Parathyroid adenoma (tissue), 2 donors: ENCODE data around the gene BUB3.

Experiments used
- H2AFZ ChIP-seq: fragments of 300-600 bp; sonication (generic); one replicate; pipeline ENCODE4 v1.7.0; 2017; ENCODE audit warnings: antibody characterized with exemption, mild to moderate bottlenecking
- H3K27ac ChIP-seq: fragments of 300-600 bp; sonication (generic); one replicate; pipeline ENCODE4 v1.7.0; 2017
- H3K27me3 ChIP-seq: fragments of 300-600 bp; sonication (generic); one replicate; pipeline ENCODE4 v1.7.0; 2017; ENCODE audit warnings: low read length; ENCODE audit not compliant: control insufficient read depth, insufficient read depth
- H3K36me3 ChIP-seq: fragments of 300-600 bp; sonication (generic); one replicate; pipeline ENCODE4 v1.7.0; 2017; ENCODE audit warnings: low read length; ENCODE audit not compliant: control insufficient read depth, insufficient read depth
- H3K4me1 ChIP-seq: fragments of 300-600 bp; sonication (generic); one replicate; pipeline ENCODE4 v1.7.0; 2017; ENCODE audit warnings: control low read depth
- H3K4me2 ChIP-seq: fragments of 300-600 bp; sonication (generic); one replicate; pipeline ENCODE4 v1.7.0; 2017; ENCODE audit warnings: low read length
- H3K4me3 ChIP-seq: fragments of 300-600 bp; sonication (generic); one replicate; pipeline ENCODE4 v1.7.0; 2017; ENCODE audit warnings: low read depth, low read length
- H3K79me2 ChIP-seq: fragments of 300-600 bp; sonication (generic); one replicate; pipeline ENCODE4 v1.7.0; 2017; ENCODE audit warnings: control low read depth
- H3K9ac ChIP-seq: fragments of 300-600 bp; sonication (generic); one replicate; pipeline ENCODE4 v1.7.0; 2017; ENCODE audit warnings: mild to moderate bottlenecking
- H3K9me3 ChIP-seq: fragments of 300-600 bp; sonication (generic); one replicate; pipeline ENCODE4 v1.7.0; 2017; ENCODE audit warnings: low read length; ENCODE audit not compliant: control insufficient read depth
- CTCF ChIP-seq: fragments of 300-600 bp; sonication (generic); IDR thresholded peaks from one replicate; pipeline ENCODE4 v1.7.0; 2017; ENCODE audit warnings: antibody characterized with exemption, mild to moderate bottlenecking
- donor health status: primary hyperparathyroidism.

Gene BUB3

GRCh38 chr10:123136806-123137642 lies 17.2 kb upstream of the BUB3 start:
- Histone ChIP-seq H3K27ac (no peak overlapping the region), H3K79me2 (no peaks in the 10 kb centered on the region), H3K4me2 (peak overlapping the region; percentile 46), H3K27me3 (peaks cover 10% of the 10 kb centered on the region), H3K36me3 (no peaks in the 10 kb centered on the region), H3K4me1 (peaks cover 8% of the 10 kb centered on the region), H3K9me3 (no peaks in the 10 kb centered on the region), H3K9ac (no peak overlapping the region), H2AFZ (no peak overlapping the region), H3K4me3 (peak overlapping the region; percentile 15)
- no peak for TF ChIP-seq CTCF

- no peak overlapping the region for H2AFZ ChIP-seq
- H3K4me2 ChIP-seq, result no peak overlapping the region
- H3K36me3 ChIP-seq, result no peaks in the 10 kb centered on the region
- H3K4me3 ChIP-seq, result no peak overlapping the region
- TF ChIP-seq CTCF, result no peak
- H3K27ac ChIP-seq, result no peak overlapping the region
- H3K9me3 ChIP-seq, result no peaks in the 10 kb centered on the region
- no peaks in the 10 kb centered on the region for H3K79me2 ChIP-seq
- H3K4me1 ChIP-seq, result no peaks in the 10 kb centered on the region
- no peak overlapping the region for H3K9ac ChIP-seq
- peaks cover 10% of the 10 kb centered on the region for H3K27me3 ChIP-seq
These were observed 15.1 kb upstream of the BUB3 start for GRCh38 chr10:123139165-123139520.

- H3K79me2 ChIP-seq, result no peaks in the 10 kb centered on the region
- H2AFZ ChIP-seq, result no peak overlapping the region
- no peak for TF ChIP-seq CTCF
- H3K9ac ChIP-seq, result no peak overlapping the region
- no peaks in the 10 kb centered on the region for H3K9me3 ChIP-seq
- H3K4me2 ChIP-seq, result no peak overlapping the region
- no peaks in the 10 kb centered on the region for H3K36me3 ChIP-seq
- no peak overlapping the region for H3K4me3 ChIP-seq
- H3K4me1 ChIP-seq, result no peaks in the 10 kb centered on the region
- peaks cover 10% of the 10 kb centered on the region for H3K27me3 ChIP-seq
- H3K27ac ChIP-seq, result no peak overlapping the region
These were observed 14.6 kb upstream of the BUB3 start for GRCh38 chr10:123139521-123140163.

GRCh38 chr10:123140164-123140982 lies 13.8 kb upstream of the BUB3 start:
- H3K79me2 ChIP-seq, result no peaks in the 10 kb centered on the region
- H3K4me3 ChIP-seq, result no peak overlapping the region
- no peaks in the 10 kb centered on the region for H3K36me3 ChIP-seq
- no peak overlapping the region for H2AFZ ChIP-seq
- H3K27me3 ChIP-seq, result peaks cover 3% of the 10 kb centered on the region
- no peak overlapping the region for H3K4me2 ChIP-seq
- no peak for TF ChIP-seq CTCF
- no peak overlapping the region for H3K9ac ChIP-seq
- H3K4me1 ChIP-seq, result no peaks in the 10 kb centered on the region
- no peaks in the 10 kb centered on the region for H3K9me3 ChIP-seq
- no peak overlapping the region for H3K27ac ChIP-seq
